Prostate gland (tissue), 2 donors: ENCODE data around the gene GLG1. TPM values are rescaled to one million over a fixed set of nuclear protein-coding genes. Genes with fewer than 3 reads are reported as not detected.
A peak's percentile ranks its signal among the peaks of the same experiment; 100 is the strongest.
"Not testable (repeated sequence)": the region's sequence is repeated elsewhere in the genome, so short reads cannot be mapped to it uniquely, and the experiment has no call there.

Source experiments
- DNase-seq: peaks from one replicate; pipeline ENCODE4 v3.0.0-alpha.2; 2019; ENCODE audit warnings: low spot score
- H3K27ac ChIP-seq, 2 donors: fragments of 200-600 bp; sonication (generic); 2 replicates each; pipeline ENCODE4 v1.5.1; 2017 to 2019
- H3K27me3 ChIP-seq: fragments of 200-600 bp; sonication (generic); replicated peaks from 2 replicates; pipeline ENCODE4 v1.5.1; 2019; ENCODE audit not compliant: insufficient read depth
- H3K36me3 ChIP-seq, 2 donors: fragments of 200-600 bp; sonication (generic); 1 replicate in 1 of 2; 2 replicates in 1 of 2; pipeline versions ENCODE4 v1.5.1 to v1.8.1; 2017 to 2019
- H3K4me1 ChIP-seq: fragments of 200-600 bp; sonication (generic); replicated peaks from 2 replicates; pipeline ENCODE4 v1.5.1; 2019
- H3K4me3 ChIP-seq, 2 donors: fragments of 200-600 bp; sonication (generic); 2 replicates each; pipeline ENCODE4 v1.5.1; 2017 to 2019
- H3K9me3 ChIP-seq: fragments of 200-600 bp; sonication (generic); 2 replicates; pipeline ENCODE4 v1.5.1; 2017
- CTCF ChIP-seq, 4 experiments: fragments of 200-600 bp in 2 of 4; fragments of 450-650 bp in 2 of 4; sonication (generic) in 2 of 4; IDR thresholded peaks; 1 replicate in 3 of 4; 2 replicates in 1 of 4; pipeline ENCODE4 v1.5.1; 2016 to 2019; ENCODE audit warnings: antibody characterized with exemption in 4 of 4, mild to moderate bottlenecking in 2 of 4, moderate library complexity in 2 of 4
- POLR2A ChIP-seq: fragments of 450-650 bp; IDR thresholded peaks from one replicate; pipeline ENCODE4 v1.6.1; 2016; ENCODE audit warnings: antibody characterized with exemption, mild to moderate bottlenecking
- POLR2AphosphoS5 ChIP-seq: sonication (generic); formaldehyde crosslinking; IDR thresholded peaks from one replicate; pipeline ENCODE4 v1.6.1; 2017; ENCODE audit warnings: antibody characterized with exemption
- WGBS: methylation state at CpG from one replicate; pipeline ENCODE4 v1.1.5; 2018; 5-methylcytosine and 5-hydroxymethylcytosine counted together
- intact Hi-C: fragments of 100-400 bp; cut with DNase I; formaldehyde crosslinking; loops from one replicate; pipeline ENCODE4 v1.14.2; 2022
- total RNA-seq, 2 donors: library from RNA; depleted of rRNA; stranded (reverse); fragments of >200 nt; gene quantifications; one replicate each; pipeline ENCODE4 v1.1.0, GENCODE V29; 2016

Gene GLG1
- total RNA-seq, result 100 to 1,000 TPM; 135 to 189 TPM

- TF ChIP-seq CTCF (IDR thresholded peaks at IDR 0.05) (peak in 1 of 4 experiments; percentile 1), POLR2A (peak; percentile 87), POLR2AphosphoS5 (peak; percentile 90)
- H3K4me1 ChIP-seq, result peaks cover 5% of the 10 kb centered on the region
- peak within 1 kb of the TSS; percentile 92 for H3K27ac ChIP-seq
- no peaks in the 10 kb centered on the region for H3K36me3 ChIP-seq
- H3K9me3 ChIP-seq, result no peaks in the 10 kb centered on the region
- H3K27me3 ChIP-seq, result no peaks in the 10 kb centered on the region
- intact Hi-C loops, result no loop called here
- DNase-seq, result peak; percentile 90
- WGBS, result under 1% methylated on average over 63 of the region's 77 CpGs
- H3K4me3 ChIP-seq, result peak within 1 kb of the TSS; percentile 88 to 93
Observed at GRCh38 chr16:74606521-74607309, at the start of gene GLG1. Gene GLG1 (minus strand): TSS chr16:74607114. CDS start chr16:74607094, 20 bp downstream.

- H3K27ac ChIP-seq, result no peak overlapping the region
- WGBS, result 84% methylated on average over 3 of the region's 3 CpGs
Observed at GRCh38 chr16:74654536-74655050, 47.7 kb upstream of the GLG1 start.

DNA sequence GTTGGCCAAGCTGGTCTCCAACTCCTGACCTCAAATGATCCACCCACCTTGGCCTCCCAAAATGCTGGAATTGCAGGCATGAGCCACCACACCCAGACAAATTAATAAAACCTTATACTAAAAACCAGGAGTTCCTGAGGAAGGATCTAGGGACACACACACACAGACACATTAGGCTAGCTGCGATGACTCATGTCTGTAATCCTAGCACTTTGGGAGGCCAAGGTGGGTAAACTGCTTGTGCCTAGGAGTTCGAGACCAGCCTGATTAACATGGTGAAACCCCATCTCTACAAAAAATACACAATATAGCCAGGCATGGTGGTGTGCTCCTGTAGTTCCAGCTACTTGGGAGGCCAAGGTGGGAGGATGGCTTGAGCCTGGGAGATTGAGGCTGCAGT is 46.0 kb upstream of the GLG1 start:
- 96% methylated on average over 2 of the region's 2 CpGs for WGBS
- intact Hi-C loops, result not testable (repeated sequence)

More at GRCh38 chr16:74654536-74655050, 47.7 kb upstream of the GLG1 start:
- Histone ChIP-seq H3K9me3 (no peaks in the 10 kb centered on the region), H3K36me3 (no peaks in the 10 kb centered on the region), H3K4me3 (no peak overlapping the region), H3K27me3 (no peaks in the 10 kb centered on the region), H3K4me1 (no peaks in the 10 kb centered on the region)
- intact Hi-C loops, result no loop called here
- no peak for TF ChIP-seq POLR2AphosphoS5
- no peak for TF ChIP-seq POLR2A
- TF ChIP-seq CTCF (IDR thresholded peaks at IDR 0.05), result no peak
- DNase-seq, result no peak

GRCh38 chr16:74652249-74652648 is 45.3 kb upstream of the GLG1 start:
- no peaks in the 10 kb centered on the region for H3K4me1 ChIP-seq
- DNase-seq, result no peak
- no peaks in the 10 kb centered on the region for H3K27me3 ChIP-seq
- 42% methylated on average over 1 of the region's 1 CpG for WGBS
- H3K4me3 ChIP-seq, result no peak overlapping the region
- intact Hi-C loops, result no loop called here
- H3K36me3 ChIP-seq, result no peaks in the 10 kb centered on the region
- TF ChIP-seq POLR2A, result no peak
- TF ChIP-seq POLR2AphosphoS5, result no peak
- no peak for TF ChIP-seq CTCF (IDR thresholded peaks at IDR 0.05)
- no peaks in the 10 kb centered on the region for H3K9me3 ChIP-seq
- no peak overlapping the region for H3K27ac ChIP-seq

More for the DNA sequence above, 46.0 kb upstream of the GLG1 start:
- H3K4me3 ChIP-seq, H3K4me1 ChIP-seq, H3K27ac ChIP-seq, H3K36me3 ChIP-seq, H3K27me3 ChIP-seq, H3K9me3 ChIP-seq, DNase-seq: not testable (repeated sequence)

- H3K36me3 ChIP-seq, result no peaks in the 10 kb centered on the region
- no peak overlapping the region for H3K4me3 ChIP-seq
- no peaks in the 10 kb centered on the region for H3K27me3 ChIP-seq
- no peak for DNase-seq
- 75% methylated on average over 2 of the region's 2 CpGs for WGBS
- no peak for TF ChIP-seq CTCF (IDR thresholded peaks at IDR 0.05)
- no peak for TF ChIP-seq POLR2AphosphoS5
- TF ChIP-seq POLR2A, result no peak
- intact Hi-C loops, result no loop called here
- no peaks in the 10 kb centered on the region for H3K4me1 ChIP-seq
- no peak overlapping the region for H3K27ac ChIP-seq
- H3K9me3 ChIP-seq, result no peaks in the 10 kb centered on the region
Observed at GRCh38 chr16:74651841-74652240, 44.9 kb upstream of the GLG1 start.
